Ectodermal cell (in vitro differentiated cells): ENCODE data around the gene NUCB1. TPM values are rescaled to one million over a fixed set of nuclear protein-coding genes. Genes with fewer than 3 reads are reported as not detected.
A peak's percentile ranks its signal among the peaks of the same experiment; 100 is the strongest.

ENCODE experiments used
- H3K27ac ChIP-seq: 2 replicates; pipeline ENCODE4 v1.7.0; 2013; ENCODE audit warnings: mild to moderate bottlenecking, low read depth, low read length; ENCODE audit not compliant: insufficient read depth, poor library complexity, severe bottlenecking
- H3K27me3 ChIP-seq: 2 replicates; pipeline ENCODE4 v1.7.0; 2013; ENCODE audit warnings: mild to moderate bottlenecking, low read length; ENCODE audit not compliant: insufficient read depth, control insufficient read depth, poor library complexity, severe bottlenecking
- H3K36me3 ChIP-seq: one replicate; pipeline ENCODE4 v1.7.0; 2013; ENCODE audit warnings: low read length; ENCODE audit not compliant: control insufficient read depth, insufficient read depth
- H3K4me1 ChIP-seq: one replicate; pipeline ENCODE4 v1.7.0; 2013; ENCODE audit warnings: low read length; ENCODE audit not compliant: control insufficient read depth, insufficient read depth
- H3K4me3 ChIP-seq: 2 replicates; pipeline ENCODE4 v1.7.0; 2013; ENCODE audit warnings: low read depth, low read length, control low read depth; ENCODE audit not compliant: insufficient read depth
- H3K9me3 ChIP-seq: 2 replicates; pipeline ENCODE4 v1.7.0; 2013; ENCODE audit warnings: mild to moderate bottlenecking, low read length, moderate library complexity; ENCODE audit not compliant: control insufficient read depth
- WGBS, 2 experiments: methylation state at CpG; one replicate each; pipeline ENCODE4 v1.1.7; 2013; ENCODE audit warnings: missing lambda C conversion rate in 2 of 2; 5-methylcytosine and 5-hydroxymethylcytosine counted together
- polyA plus RNA-seq, 4 experiments: library from polyadenylated mRNA; stranded (reverse); fragments of 50-300 nt; gene quantifications; one replicate each; pipeline ENCODE4 v1.2.3, GENCODE V29; 2013

Gene NUCB1
- 172 TPM for polyA plus RNA-seq (2013, experiment 1 of 4)
- 180 TPM for polyA plus RNA-seq (2013, experiment 2 of 4)
- polyA plus RNA-seq (2013, experiment 3 of 4): 159 TPM
- polyA plus RNA-seq (2013, experiment 4 of 4): 174 TPM

DNA sequence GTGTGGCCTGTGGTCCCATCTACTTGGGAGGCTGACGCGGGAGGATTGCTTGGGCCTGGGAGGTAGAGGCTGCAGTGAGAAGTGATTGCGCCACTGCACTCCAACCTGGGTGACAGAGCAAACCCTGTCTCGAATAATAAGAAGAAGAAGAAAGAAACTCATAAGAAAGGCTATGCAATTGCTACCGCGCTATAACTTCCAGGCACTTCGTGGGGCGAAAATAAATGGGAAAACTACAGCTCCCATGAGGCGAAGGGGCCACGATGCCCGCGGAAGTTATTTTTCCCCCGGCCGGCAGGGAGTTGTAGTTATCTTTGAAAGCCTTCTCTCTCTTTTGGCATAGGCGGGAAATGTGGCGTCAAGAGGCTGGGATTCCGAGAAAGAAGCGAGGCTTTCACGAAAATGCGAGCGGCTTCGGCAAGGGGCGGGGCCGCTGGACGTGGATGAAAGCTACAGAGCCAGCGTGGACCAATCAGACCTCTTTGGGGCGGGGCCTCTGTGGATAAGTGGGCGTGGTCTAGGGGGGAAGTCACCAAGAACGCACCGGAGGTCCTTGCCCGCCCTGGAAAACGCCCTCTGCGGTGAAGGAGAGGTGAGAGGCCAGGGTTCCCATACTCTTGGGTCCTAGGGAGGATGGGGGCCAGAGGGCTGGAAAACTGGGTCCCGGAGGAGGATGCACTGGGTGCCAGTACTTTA lies at the start of gene NUCB1:
Gene NUCB1 (plus strand): TSS at position 532 of the 696 bp plus-strand sequence. CDS start 485 bp downstream, outside the sequence.
- Histone ChIP-seq H3K36me3 (peaks cover 4% of the 10 kb centered on the region), H3K27me3 (no peaks in the 10 kb centered on the region), H3K4me1 (no peaks in the 10 kb centered on the region), H3K4me3 (peak within 1 kb of the TSS; percentile 85), H3K9me3 (no peaks in the 10 kb centered on the region), H3K27ac (peak within 1 kb of the TSS; percentile 93)
- 9% methylated on average over 34 of the region's 34 CpGs for WGBS, 2 experiments

DNA sequence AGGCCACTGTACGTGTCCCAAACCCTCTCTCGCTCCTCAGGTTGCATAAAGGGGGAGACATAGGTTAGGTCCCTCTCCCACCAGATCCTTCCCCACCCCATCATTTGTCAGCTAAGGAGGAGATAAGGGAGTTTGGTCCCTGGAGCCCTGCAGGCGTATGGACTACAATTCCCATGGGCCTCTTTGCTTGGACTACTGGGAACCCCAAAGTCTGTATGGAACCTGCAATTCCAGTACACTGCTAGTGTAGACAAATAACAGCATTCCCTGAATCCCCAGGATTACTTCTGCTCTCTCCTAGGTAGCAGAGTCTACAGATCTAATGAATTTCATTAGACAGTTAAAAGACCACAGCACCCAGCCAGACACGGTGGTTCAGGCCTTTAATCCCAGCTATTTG lies 47.8 kb upstream of the NUCB1 start:
- no peaks in the 10 kb centered on the region for H3K27me3 ChIP-seq
- H3K4me3 ChIP-seq: no peak overlapping the region
- 93 to 98% methylated on average over 4 of the region's 4 CpGs for WGBS, 2 experiments
- H3K9me3 ChIP-seq: no peaks in the 10 kb centered on the region
- H3K4me1 ChIP-seq: no peaks in the 10 kb centered on the region
- H3K27ac ChIP-seq: no peak overlapping the region
- no peaks in the 10 kb centered on the region for H3K36me3 ChIP-seq

GRCh38 chr19:48853483-48853882 lies 46.6 kb upstream of the NUCB1 start:
- Histone ChIP-seq H3K27ac (no peak overlapping the region), H3K4me1 (no peaks in the 10 kb centered on the region), H3K27me3 (no peaks in the 10 kb centered on the region), H3K4me3 (no peak overlapping the region), H3K9me3 (no peaks in the 10 kb centered on the region), H3K36me3 (no peaks in the 10 kb centered on the region)
- WGBS, 2 experiments: 94% methylated on average over 8 of the region's 8 CpGs

DNA sequence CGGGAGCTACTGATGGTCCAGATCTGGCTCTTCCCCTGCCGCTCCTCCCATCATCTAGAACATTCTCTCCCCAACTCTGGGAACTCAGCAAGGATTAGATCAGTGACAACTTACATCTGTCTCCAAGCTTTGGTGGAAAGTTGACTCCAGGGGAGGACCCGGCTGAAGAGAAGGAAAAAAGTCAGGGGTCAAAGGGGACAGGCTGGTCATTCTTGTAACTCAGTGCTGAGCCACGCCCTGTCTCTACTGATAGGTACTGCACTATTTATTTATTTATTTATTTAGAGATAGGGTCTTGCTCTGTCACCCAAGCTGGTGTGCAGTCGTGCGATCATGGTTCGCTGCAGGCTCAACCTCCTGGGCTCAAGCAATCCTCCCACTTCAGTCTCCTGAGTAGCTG lies 46.0 kb upstream of the NUCB1 start:
- no peaks in the 10 kb centered on the region for H3K9me3 ChIP-seq
- no peak overlapping the region for H3K27ac ChIP-seq
- 94% methylated on average over 7 of the region's 7 CpGs for WGBS, 2 experiments
- H3K4me1 ChIP-seq: no peaks in the 10 kb centered on the region
- H3K4me3 ChIP-seq: no peak overlapping the region
- H3K27me3 ChIP-seq: no peaks in the 10 kb centered on the region
- H3K36me3 ChIP-seq: no peaks in the 10 kb centered on the region

DNA sequence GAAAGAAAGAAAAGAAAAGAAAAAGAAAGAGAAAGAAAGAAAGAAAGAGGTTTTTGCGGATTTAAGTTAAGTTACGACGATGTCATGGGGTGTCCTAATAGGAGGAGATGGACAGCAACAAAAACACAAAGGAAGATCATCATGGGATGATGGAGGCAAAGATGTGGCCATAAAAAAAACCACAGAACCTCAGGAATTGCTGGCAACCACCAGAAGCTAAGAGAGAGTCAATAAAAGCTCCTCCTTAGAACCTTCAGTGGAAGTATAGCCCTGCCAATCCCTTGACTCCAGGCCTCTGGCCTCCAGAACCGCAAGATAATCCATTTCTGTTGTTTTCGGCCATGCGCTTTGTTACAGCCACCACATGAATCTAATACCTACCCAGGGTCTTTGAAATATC lies 43.2 kb upstream of the NUCB1 start:
- Histone ChIP-seq H3K9me3 (no peaks in the 10 kb centered on the region), H3K27me3 (no peaks in the 10 kb centered on the region), H3K4me3 (no peak overlapping the region), H3K27ac (peak overlapping the region; percentile 27), H3K36me3 (no peaks in the 10 kb centered on the region), H3K4me1 (no peaks in the 10 kb centered on the region)
- 93 to 95% methylated on average over 6 of the region's 6 CpGs for WGBS, 2 experiments

- Histone ChIP-seq H3K4me3 (no peak overlapping the region), H3K36me3 (no peaks in the 10 kb centered on the region), H3K9me3 (no peaks in the 10 kb centered on the region), H3K4me1 (no peaks in the 10 kb centered on the region), H3K27me3 (no peaks in the 10 kb centered on the region), H3K27ac (no peak overlapping the region)
- 91 to 93% methylated on average over 34 of the region's 34 CpGs for WGBS, 2 experiments
These were observed 41.0 kb upstream of the NUCB1 start for GRCh38 chr19:48858984-48859710.

- no peaks in the 10 kb centered on the region for H3K27me3 ChIP-seq
- no peaks in the 10 kb centered on the region for H3K36me3 ChIP-seq
- no peak overlapping the region for H3K27ac ChIP-seq
- no peaks in the 10 kb centered on the region for H3K4me1 ChIP-seq
- 93 to 94% methylated on average over 30 of the region's 30 CpGs for WGBS, 2 experiments
- H3K4me3 ChIP-seq: no peak overlapping the region
- no peaks in the 10 kb centered on the region for H3K9me3 ChIP-seq
These were observed 40.2 kb upstream of the NUCB1 start for GRCh38 chr19:48859711-48860572.

GRCh38 chr19:48861313-48861712 lies 38.8 kb upstream of the NUCB1 start:
- Histone ChIP-seq H3K4me3 (no peak overlapping the region), H3K9me3 (no peaks in the 10 kb centered on the region), H3K36me3 (no peaks in the 10 kb centered on the region), H3K27ac (no peak overlapping the region), H3K4me1 (no peaks in the 10 kb centered on the region), H3K27me3 (no peaks in the 10 kb centered on the region)
- WGBS, 2 experiments: 89 to 91% methylated on average over 18 of the region's 18 CpGs

- 95 to 96% methylated on average over 7 of the region's 7 CpGs for WGBS, 2 experiments
These were observed 37.3 kb upstream of the NUCB1 start for GRCh38 chr19:48862827-48863226.

DNA sequence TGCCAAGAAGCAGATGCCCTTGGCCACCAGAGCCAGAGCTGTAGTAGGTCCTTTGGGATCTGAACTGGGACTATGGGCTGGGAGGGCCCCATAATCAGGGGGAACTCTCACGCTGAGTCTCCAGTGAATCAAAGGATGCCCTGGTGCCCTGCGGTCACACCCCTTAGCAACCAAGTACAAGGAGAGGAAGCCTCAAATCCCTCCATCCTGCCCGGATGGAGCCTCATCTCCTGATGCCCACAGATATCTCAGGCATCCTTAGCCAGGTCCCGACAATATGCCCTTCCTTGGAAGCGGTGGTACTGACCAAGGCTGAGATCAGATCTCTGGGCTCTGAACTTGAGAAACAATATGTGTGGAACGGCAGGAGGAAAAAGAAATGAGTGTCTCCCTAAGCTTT lies 33.4 kb upstream of the NUCB1 start:
- peak overlapping the region; percentile 26 for H3K27ac ChIP-seq

More at GRCh38 chr19:48862827-48863226, 37.3 kb upstream of the NUCB1 start:
- no peaks in the 10 kb centered on the region for H3K9me3 ChIP-seq
- H3K4me1 ChIP-seq: peaks cover 14% of the 10 kb centered on the region
- H3K27ac ChIP-seq: no peak overlapping the region
- H3K4me3 ChIP-seq: no peak overlapping the region
- H3K36me3 ChIP-seq: no peaks in the 10 kb centered on the region
- H3K27me3 ChIP-seq: no peaks in the 10 kb centered on the region

More for the DNA sequence above, 33.4 kb upstream of the NUCB1 start:
- WGBS, 2 experiments: 86 to 89% methylated on average over 6 of the region's 6 CpGs
- Histone ChIP-seq H3K36me3 (no peaks in the 10 kb centered on the region), H3K4me1 (peaks cover 25% of the 10 kb centered on the region), H3K4me3 (no peak overlapping the region), H3K9me3 (no peaks in the 10 kb centered on the region), H3K27me3 (no peaks in the 10 kb centered on the region)
